ENCODE results near the gene APOD.
A peak's percentile ranks its signal among the peaks of the same experiment; 100 is the strongest.

The APOD gene

GRCh38 chr3:195522254-195523023, 61.3 kb downstream of the APOD start:
- DNase-seq, result peak in 1 of 2 donors; percentile 65

All from CD4-positive, alpha-beta T cell treated with Interleukin-1 beta for 1 hour (primary cell).